HG03103 (cell line): ENCODE results near the gene BHLHA15.

Experiments used
- ATAC-seq: cut with Tn5 transposase; IDR thresholded peaks from one replicate; pipeline ENCODE4 v1.9.1; 2021; ENCODE audit warnings: low read depth; ENCODE audit not compliant: unreplicated experiment

The BHLHA15 gene

GRCh38 chr7:98211221-98211675, at the start of gene BHLHA15:
Gene BHLHA15, plus strand, starts transcription at chr7:98211439. Its CDS starts 871 bp downstream, at chr7:98212310.
- ATAC-seq = no peak

GRCh38 chr7:98162758-98163157, 48.5 kb upstream of the BHLHA15 start:
- no peak for ATAC-seq

GRCh38 chr7:98163269-98163668, 48.0 kb upstream of the BHLHA15 start:
- no peak for ATAC-seq

- ATAC-seq = no peak
Measured at GRCh38 chr7:98163704-98164494, 47.3 kb upstream of the BHLHA15 start.

GRCh38 chr7:98165827-98166667, 45.2 kb upstream of the BHLHA15 start:
- no peak for ATAC-seq

- no peak for ATAC-seq
Measured at GRCh38 chr7:98166668-98166970, 44.6 kb upstream of the BHLHA15 start.

GRCh38 chr7:98167653-98168052, 43.6 kb upstream of the BHLHA15 start:
- no peak for ATAC-seq

- ATAC-seq = no peak
Measured at GRCh38 chr7:98168181-98168903, 42.9 kb upstream of the BHLHA15 start.

- no peak for ATAC-seq
Measured at GRCh38 chr7:98168904-98169621, 42.2 kb upstream of the BHLHA15 start.

GRCh38 chr7:98170966-98171365, 40.3 kb upstream of the BHLHA15 start:
- ATAC-seq = no peak

GRCh38 chr7:98171449-98171848, 39.8 kb upstream of the BHLHA15 start:
- no peak for ATAC-seq

GRCh38 chr7:98174334-98175259, 36.6 kb upstream of the BHLHA15 start:
- no peak for ATAC-seq

GRCh38 chr7:98175260-98175940, 35.8 kb upstream of the BHLHA15 start:
- no peak for ATAC-seq

- no peak for ATAC-seq
Measured at GRCh38 chr7:98177553-98177952, 33.7 kb upstream of the BHLHA15 start.

- no peak for ATAC-seq
Measured at GRCh38 chr7:98178321-98178720, 32.9 kb upstream of the BHLHA15 start.

GRCh38 chr7:98178762-98179490, 32.3 kb upstream of the BHLHA15 start:
- ATAC-seq = no peak

- no peak for ATAC-seq
Measured at GRCh38 chr7:98180751-98181150, 30.5 kb upstream of the BHLHA15 start.

- ATAC-seq = no peak
Measured at GRCh38 chr7:98185101-98185500, 26.1 kb upstream of the BHLHA15 start.
